Activated CD4-positive, alpha-beta T cell treated with anti-CD3 and anti-CD28 coated beads, Interleukin-2, amount 50 U/mL, for 24 hours (primary cell): ENCODE results near the gene VEGFA.

Experiments used
- DNase-seq, 2 donors: peaks; one replicate each; pipeline ENCODE4 v3.0.0-alpha.2; 2020; ENCODE audit warnings: low read depth in 1 of 2, low spot score in 1 of 2

VEGFA gene

DNA sequence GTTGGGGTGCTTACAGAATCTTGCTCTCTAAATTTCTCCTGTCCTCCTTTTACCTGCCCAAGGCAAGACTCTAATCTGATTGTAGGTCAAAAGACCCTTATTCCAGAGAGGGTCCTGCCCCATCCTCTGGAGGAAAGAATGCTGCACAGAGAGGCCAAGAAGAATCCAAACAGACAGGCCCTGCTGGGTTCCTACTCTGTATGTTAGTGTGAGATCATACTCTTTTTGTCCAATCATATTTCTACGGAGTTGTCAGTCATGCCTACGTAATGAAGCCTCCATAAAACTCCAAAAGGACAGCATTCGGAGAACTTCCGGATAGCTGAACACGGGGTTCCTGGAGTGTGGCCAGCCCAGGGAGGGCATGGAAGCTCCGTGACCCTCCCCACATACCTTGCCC is 50.5 kb downstream of the VEGFA start:
- DNase-seq, result no peak

DNA sequence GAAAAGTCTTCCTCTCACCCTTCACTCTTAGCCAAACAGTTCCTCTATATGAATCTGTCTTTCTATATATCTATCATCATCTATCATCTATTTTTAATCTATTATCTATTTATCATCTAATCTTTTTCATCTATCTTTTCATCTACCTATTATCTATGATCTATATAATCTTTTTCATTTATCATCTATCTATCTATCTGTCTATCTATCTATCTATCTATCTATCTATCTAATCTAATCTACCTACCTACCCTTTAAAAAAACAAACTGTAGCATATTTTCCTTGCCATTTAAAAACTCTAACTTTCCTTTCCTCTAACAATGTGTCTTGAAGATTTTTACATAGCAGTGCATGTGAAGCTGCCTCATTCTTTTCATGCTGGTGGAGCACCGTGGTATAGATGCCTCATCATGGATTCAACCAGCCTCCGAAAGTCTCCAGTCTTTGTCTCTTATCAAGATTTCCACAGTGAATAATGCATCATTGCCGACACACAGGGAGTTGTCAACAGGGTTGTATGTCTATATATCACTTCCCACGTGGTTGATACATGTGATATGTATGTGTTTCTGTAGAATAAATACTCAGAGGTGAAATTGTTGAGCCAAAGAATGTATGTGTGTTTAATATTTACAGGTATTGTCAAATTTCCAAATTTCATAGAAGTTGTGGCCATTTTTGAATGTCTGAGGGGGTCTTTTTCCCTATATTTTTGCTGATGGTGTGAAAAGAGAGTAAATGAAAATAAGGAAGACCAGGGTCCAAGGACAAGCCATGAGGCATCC is 51.3 kb downstream of the VEGFA start:
- DNase-seq, result no peak

DNA sequence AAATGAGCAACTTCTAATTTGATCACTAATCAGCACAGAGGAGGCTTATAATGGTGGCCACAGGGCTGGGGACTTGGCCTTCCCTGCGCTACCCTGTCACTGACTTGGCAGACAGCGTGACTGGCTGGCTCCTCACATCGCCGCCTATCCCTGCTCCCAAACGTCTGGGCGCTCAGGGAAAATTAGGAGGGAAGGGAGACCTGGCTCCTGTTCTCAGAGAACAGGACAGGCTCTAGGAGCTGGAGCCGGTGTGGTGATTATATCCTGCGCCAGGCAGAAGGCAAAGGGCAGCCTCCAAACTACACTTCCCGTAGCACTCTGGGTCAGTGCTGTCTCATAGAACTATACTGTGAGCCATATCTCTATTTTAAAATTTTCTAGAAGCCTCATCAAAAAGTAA is 53.4 kb downstream of the VEGFA start:
- DNase-seq, result no peak

DNA sequence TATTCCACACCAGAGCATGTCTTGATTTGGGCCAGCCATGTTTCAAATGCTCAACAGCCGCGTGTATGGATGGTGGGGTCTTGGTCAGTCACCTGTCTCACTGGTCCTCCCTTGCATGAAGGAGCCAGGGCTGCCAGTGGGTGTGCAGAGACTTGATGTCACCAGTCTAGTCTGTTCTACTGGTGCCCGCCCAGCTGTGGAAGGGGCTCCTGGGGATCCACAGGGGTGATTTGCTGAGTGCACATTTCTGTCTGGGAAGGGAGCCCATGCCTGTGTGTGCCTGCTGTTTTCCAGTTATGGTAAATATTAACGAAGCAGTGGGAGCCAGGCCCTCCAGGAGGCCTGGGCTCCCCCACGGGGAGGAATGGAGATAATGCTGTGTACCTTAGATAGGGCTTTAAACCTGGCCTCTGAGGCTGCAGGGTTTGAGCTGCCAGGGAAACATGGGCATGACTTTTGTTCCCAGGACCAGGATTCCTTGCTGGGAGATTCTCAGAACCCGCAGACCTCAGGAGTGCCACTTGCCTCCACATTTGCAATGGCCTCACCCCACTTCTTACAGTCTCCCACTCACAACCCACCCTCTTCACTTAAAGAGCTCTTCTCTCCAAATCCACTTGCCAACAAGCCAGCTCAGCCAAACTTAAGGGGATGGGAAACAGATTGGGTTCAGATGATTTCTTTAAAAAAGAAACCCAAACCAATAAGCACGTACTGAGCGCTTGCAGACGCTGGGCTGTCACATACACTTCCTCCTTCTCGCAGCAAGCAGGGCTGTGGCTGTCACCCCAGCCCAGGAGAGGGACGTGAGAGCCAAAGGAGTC is 54.1 kb downstream of the VEGFA start:
- no peak for DNase-seq

DNA sequence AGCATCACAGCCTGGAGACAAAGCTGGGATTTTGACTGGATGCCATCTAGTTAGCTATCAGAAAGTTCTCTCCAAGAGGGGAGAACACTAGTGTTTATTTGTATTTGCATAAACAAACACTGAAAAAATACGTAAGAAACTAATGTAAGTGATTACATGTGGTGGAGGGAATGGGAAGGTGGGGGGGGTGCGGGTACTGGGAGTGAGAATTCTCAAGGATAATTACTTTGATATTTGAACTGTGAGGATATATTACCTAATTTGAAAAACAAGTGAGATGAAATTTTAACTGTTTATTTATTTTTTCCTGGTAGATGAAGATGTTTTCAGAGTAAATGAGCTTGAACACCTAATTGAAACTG is 54.7 kb downstream of the VEGFA start:
- no peak for DNase-seq

DNA sequence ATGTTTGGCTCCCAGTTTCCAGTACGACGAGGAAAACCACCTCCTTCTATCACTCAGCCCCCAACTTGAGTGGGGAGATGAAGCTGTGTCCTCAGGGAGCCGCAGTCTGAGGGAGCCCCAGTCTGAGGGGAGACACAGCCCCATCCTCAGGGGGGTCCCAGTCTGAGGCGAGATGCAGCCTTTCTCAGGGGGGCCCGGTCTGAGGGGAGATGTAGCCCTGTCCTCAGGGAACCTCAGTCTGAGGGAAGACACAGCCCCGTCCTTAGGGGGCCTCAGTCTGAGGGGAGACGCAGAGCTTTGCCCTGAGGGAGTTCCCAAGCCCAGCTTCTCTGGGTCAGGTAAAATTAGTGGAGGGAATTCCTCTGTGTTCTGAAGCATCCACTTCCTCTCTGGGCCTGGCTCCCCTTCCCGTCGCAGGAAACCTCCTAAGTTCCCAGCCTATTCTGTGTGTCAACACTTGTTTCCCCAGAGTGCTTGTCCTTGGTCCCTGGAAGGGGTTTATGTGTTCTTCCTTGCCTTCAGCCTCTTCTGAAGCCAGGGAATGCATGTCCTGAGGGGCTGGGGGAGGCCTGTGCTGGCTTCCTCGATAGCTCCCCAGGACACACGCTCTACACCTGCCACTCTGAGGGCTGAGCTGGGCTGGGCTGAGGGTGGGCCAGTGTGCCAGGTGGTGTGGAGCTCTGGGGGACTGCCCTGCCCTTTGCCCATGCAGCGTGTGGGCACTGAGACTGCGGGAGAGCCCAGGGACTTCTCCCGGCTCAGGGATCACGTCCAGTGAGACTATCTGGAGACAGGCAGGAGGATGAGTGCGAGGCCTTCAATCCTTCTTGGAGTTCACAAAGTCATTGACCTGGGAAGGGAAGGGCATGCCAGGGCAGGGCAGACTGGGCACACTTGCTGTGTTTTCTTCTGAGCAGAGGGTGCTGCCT is 55.4 kb downstream of the VEGFA start:
- DNase-seq, result no peak

DNA sequence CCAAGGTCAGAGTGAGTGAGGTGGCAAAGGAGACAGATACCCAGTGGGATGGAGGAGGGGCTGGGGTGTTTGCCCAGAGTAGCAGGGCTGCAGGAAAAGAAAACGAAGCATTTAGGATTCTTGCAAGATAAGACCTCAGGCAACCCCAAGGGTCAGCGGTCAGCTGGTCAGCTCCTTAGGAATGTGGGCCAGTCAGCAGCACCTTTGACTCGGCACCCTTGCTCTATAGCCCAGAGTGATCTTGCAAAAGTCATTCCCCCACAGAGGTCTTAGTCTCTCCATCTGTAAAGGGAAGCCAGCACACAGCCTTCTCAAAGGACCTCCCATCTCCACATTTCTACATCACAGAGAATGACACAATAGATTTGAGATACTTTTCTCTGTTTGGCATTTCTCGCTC is 56.7 kb downstream of the VEGFA start:
- no peak for DNase-seq

DNA sequence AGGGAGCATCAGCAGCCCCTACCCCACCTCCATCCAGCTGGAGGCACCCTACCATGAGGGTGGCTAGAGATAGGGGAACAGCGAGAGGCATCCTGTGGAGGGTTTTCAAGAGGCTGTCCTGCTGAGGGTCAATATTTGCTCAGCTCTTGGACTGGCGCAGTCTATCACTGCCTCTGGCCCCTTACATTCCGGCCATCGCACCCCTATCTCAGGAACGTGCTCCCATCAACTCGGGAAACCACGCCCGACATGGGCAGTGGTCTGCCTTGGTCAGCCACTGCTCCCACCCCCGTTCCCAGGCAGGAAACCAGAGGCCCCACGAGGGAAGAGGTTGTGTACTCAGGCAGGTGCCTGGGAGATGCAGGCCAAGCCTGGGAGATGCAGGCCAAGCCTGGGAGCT is 57.9 kb downstream of the VEGFA start:
- DNase-seq, result no peak

DNA sequence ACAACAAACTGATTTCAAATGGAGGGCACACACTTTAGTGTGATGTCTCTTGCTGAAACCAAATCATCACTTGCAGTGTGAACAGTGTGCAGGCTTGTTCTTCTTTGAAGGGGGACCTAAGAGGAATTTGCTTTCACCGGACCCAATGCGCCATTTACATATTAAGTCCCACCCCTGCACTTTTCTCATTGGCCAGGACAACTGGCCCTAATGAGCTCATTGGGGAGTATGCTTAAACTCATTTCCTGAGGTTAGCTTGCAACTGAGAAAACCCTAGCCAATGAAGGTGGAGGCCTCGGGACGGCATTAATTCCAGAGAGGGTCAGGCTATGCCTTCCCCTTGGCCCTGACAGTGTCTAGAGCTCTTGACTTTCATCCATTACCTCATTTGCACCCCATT is 58.7 kb downstream of the VEGFA start:
- no peak for DNase-seq

DNA sequence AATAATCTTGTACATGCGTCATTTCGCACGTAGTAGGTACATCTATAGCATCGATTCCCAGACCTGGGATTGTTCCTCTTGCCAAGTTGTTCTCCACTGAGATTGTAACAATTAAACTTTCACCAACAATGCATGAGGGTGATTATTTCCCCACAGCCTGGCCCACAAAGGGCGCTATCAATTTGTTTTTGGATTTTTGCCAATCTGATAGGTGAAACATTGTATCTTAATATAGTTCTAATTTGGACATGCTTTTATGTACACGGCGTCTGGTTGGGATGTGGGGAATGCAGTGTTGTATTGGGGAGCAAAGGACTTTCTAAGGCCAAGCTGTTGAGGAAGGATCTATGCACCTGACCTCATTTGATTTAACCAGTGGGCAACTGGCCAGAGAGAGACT is 59.5 kb downstream of the VEGFA start:
- DNase-seq, result no peak

DNA sequence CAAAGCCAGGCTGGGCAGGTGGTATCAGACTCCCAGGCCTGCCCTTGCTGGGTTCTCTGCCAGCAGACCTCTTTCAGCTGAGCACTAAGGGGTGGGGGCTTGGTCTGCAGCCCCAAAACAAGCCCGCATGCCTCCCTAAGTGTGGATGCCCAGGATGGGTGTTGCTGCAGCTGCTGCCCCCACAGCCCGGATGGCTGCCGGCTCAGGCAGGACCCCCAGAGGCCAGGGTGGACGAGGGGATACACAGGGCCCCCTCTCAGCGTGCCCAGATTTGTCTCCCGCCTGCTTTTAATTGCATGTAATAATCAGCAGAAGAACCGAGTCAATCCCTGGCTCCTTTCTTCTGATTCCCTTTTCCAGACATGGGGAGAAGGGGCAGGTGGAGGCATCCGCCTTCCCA is 60.8 kb downstream of the VEGFA start:
- no peak for DNase-seq

DNA sequence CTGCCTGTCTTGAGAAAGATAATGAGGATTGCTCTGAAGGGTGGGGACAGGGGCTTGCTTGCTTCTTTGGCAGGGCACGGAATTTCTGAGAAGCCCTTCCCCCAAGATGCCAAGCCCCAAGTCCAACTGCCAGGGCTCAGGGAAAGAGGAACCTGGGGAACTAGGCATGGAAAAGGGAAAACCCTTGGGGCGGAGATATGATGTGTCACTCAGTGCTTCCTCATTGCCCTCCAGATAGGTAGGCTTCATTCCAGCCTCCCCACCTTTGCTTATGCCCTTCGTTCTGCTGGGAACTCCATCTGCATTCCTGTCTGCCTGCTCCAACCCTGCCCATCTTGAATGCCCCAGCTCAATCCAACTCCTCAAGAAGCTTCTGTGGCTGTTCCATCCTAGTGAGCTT is 61.2 kb downstream of the VEGFA start:
- DNase-seq, result no peak

DNA sequence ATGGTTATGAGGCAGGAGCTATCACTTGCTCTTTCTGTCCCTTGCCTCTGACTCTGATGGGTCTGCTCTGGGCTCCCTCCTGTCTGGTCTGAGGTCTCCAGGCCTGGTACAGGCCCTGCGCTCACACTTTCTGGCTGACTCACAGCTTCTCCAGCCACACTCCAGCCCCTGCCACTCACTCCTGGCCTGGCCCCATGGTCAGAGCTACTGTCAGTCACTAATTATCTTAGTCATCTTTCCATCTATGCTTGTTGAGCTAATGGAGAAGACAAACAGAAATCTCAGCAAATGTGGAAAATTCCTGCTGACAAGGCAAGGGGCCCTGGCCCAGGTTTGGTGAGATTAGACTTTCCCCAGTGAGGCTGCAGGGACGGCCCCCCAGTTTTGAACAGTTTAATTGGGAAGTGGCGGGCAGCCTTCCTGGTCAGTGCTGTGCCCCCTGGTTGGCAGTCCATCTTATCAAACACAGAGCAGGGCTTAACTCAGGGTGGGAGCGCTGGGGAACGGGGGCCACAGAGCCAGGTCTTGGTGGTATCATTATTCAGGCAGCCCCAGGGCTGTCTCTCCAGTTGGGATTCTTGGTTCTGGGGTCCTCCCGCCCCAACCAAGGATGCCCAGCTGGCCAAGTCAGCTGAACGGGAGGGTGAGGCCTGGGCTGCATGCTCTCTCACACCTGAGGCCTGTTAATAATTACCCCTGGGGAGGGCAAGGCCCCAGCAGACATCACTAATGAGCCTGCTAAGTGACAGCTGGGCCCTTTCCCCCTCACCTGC is 63.4 kb downstream of the VEGFA start:
- no peak for DNase-seq

DNA sequence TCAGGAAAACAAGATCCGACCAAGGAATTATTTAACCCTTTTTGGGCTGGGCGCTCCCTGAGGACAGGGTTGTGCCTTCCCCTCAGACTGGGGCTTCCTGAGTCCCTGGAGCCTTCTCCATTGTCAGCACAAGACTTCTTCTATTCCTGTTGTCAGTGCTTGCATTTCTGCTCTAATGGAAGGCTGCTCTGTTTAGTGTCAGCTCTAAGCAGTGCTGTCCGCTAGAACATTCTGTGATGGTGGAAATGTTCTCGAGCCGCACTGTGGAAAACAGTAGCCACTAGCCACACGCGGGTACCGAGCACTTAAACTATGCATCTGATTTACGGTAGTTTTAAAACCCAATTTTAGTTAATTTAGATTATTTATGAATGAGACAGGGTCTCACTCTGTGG is 64.0 kb downstream of the VEGFA start:
- DNase-seq, result no peak

DNA sequence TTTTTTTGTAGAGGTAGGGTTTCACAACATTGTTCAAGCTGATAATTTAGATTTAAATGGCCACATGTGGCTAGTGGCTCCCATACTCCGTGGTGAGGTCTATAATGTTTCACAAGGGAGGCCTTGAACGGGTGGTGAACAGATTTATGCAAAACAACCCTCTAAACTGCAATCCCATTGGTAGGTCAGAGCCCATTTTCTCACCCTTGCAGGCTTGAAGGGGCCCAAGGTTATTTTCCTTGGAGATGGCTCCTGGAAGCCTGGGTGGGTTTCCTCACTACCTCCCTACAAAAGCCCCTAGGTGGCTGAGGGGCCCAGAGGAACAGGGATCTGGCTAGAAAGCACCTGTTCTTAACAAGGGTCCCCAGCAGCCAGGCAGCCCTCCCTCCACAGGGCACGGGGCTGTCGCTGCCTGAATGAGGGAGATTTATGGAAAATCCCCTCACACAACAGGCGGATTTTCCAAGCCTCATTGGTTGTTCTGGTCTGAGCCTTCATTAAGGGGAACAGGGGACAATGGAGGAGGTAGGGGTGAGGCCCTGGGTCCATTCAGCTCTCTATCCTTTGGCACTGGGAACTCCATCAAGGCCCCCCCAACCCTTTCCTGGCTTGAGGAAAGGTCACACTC is 64.6 kb downstream of the VEGFA start:
- no peak for DNase-seq

DNA sequence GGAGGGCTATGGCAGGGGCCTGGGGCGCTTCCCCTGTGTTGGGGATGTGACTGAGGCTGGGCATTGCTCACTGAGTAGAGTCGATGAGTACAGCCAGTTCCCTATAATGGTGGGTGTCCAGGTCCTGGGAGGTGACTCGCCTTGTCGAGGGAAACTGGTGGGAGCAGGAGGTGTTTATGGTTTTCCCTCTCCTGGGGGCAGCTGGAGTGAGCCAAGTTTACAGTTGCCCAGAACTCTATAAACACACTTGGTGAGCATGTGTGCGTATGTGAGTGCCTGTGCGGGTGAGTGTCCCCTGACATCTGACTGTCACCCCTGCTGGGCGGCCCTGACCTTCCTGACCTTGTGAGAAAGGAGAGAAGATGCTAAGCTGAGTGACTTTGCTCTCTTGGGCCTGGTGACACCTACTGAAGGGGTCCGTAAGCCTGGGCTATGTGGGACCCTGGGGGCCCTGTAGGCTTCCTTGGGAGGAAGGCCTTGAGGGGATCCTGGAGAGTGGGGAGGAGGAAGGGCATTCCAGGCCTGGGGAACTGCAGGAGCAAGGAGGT is 65.9 kb downstream of the VEGFA start:
- no peak for DNase-seq
